Measurements from ENCODE around the gene C1GALT1C1L. TPM values are rescaled to one million over a fixed set of nuclear protein-coding genes. Genes with fewer than 3 reads are reported as not detected.

The C1GALT1C1L gene
- polyA plus RNA-seq, 3 donors = not detected

- TF ChIP-seq CTCF (IDR thresholded peaks at IDR 0.05) = no peak
- no peak overlapping the region for H3K27ac Mint-ChIP-seq
- Histone ChIP-seq H3K4me1 (ENCODE audit: control insufficient read depth in 1 of 2, insufficient read depth in 2 of 2, low read length in 2 of 2) (no peaks in the 10 kb centered on the region), H3K4me2 (replicated peaks; ENCODE audit: extremely low read depth, low read length, poor library complexity, severe bottlenecking) (no peak overlapping the region), H3K27ac (ENCODE audit: low read depth in 1 of 2, low read length in 2 of 2) (no peak overlapping the region), H4K20me1 (ENCODE audit: insufficient read depth, low read length) (no peaks in the 10 kb centered on the region), H3K27me3 (ENCODE audit: control insufficient read depth in 2 of 2, insufficient read depth in 2 of 2, low read length in 2 of 2) (peaks cover 0 to 8% of the 10 kb centered on the region in 2 donors), H3K9ac (ENCODE audit: insufficient read depth, low read length, poor library complexity, severe bottlenecking) (no peak overlapping the region), H3K36me3 (replicated peaks in 1 of 2; ENCODE audit: control insufficient read depth in 1 of 2, insufficient read depth in 2 of 2, low read length in 2 of 2) (no peaks in the 10 kb centered on the region), H3K9me3 (replicated peaks in 1 of 2; ENCODE audit: control insufficient read depth in 1 of 2, insufficient read depth in 1 of 2, low read length in 2 of 2) (peaks cover 0 to 2% of the 10 kb centered on the region in 2 donors), H3K79me2 (ENCODE audit: insufficient read depth, low read length) (no peaks in the 10 kb centered on the region), H3K4me3 (replicated peaks in 1 of 3; ENCODE audit: low read depth in 2 of 3, low read length in 3 of 3) (no peak overlapping the region), H2AFZ (ENCODE audit: insufficient read depth, low read depth, low read length, poor library complexity, severe bottlenecking) (no peak overlapping the region)
- DNase-seq = no peak
- WGBS (ENCODE audit: insufficient coverage) = 100% methylated on average over 1 of the region's 5 CpGs
- intact Hi-C loops (cut with micrococcal nuclease) = no loop called here
- peaks cover 0 to 6% (median 3%) of the 10 kb centered on the region in 7 donors for H3K9me3 Mint-ChIP-seq
- H3K4me3 Mint-ChIP-seq = no peak overlapping the region
- H3K27me3 Mint-ChIP-seq (ENCODE audit: low read depth in 3 of 3) = peaks cover 3 to 9% (median 9%) of the 10 kb centered on the region in 3 donors
- H3K4me1 Mint-ChIP-seq = no peaks in the 10 kb centered on the region
- H3K36me3 Mint-ChIP-seq = no peaks in the 10 kb centered on the region
Measured at GRCh38 chr2:43692428-43692994, 16.3 kb upstream of the C1GALT1C1L start.

- no peak for DNase-seq
- Histone ChIP-seq H2AFZ (ENCODE audit: insufficient read depth, low read depth, low read length, poor library complexity, severe bottlenecking) (no peak overlapping the region), H3K79me2 (ENCODE audit: insufficient read depth, low read length) (no peaks in the 10 kb centered on the region), H3K27ac (ENCODE audit: low read depth in 1 of 2, low read length in 2 of 2) (no peak overlapping the region), H3K27me3 (ENCODE audit: control insufficient read depth in 2 of 2, insufficient read depth in 2 of 2, low read length in 2 of 2) (peaks cover 0 to 4% of the 10 kb centered on the region in 2 donors), H3K9ac (ENCODE audit: insufficient read depth, low read length, poor library complexity, severe bottlenecking) (no peak overlapping the region), H3K4me3 (replicated peaks in 1 of 3; ENCODE audit: low read depth in 2 of 3, low read length in 3 of 3) (no peak overlapping the region), H3K4me1 (ENCODE audit: control insufficient read depth in 1 of 2, insufficient read depth in 2 of 2, low read length in 2 of 2) (no peaks in the 10 kb centered on the region), H3K36me3 (replicated peaks in 1 of 2; ENCODE audit: control insufficient read depth in 1 of 2, insufficient read depth in 2 of 2, low read length in 2 of 2) (no peaks in the 10 kb centered on the region), H3K4me2 (replicated peaks; ENCODE audit: extremely low read depth, low read length, poor library complexity, severe bottlenecking) (no peak overlapping the region), H3K9me3 (replicated peaks in 1 of 2; ENCODE audit: control insufficient read depth in 1 of 2, insufficient read depth in 1 of 2, low read length in 2 of 2) (peaks cover 0 to 2% of the 10 kb centered on the region in 2 donors), H4K20me1 (ENCODE audit: insufficient read depth, low read length) (no peaks in the 10 kb centered on the region)
- TF ChIP-seq CTCF (IDR thresholded peaks at IDR 0.05) = no peak
- no peak overlapping the region for H3K4me3 Mint-ChIP-seq
- 92% methylated on average over 2 of the region's 2 CpGs for WGBS (ENCODE audit: insufficient coverage)
- H3K36me3 Mint-ChIP-seq = no peaks in the 10 kb centered on the region
- intact Hi-C loops (cut with micrococcal nuclease) = no loop called here
- H3K9me3 Mint-ChIP-seq = peaks cover 0 to 9% (median 5%) of the 10 kb centered on the region in 7 donors
- no peak overlapping the region for H3K27ac Mint-ChIP-seq
- H3K4me1 Mint-ChIP-seq = peaks cover 3% of the 10 kb centered on the region
- peaks cover 4 to 7% (median 6%) of the 10 kb centered on the region in 3 donors for H3K27me3 Mint-ChIP-seq (ENCODE audit: low read depth in 3 of 3)
Measured at GRCh38 chr2:43689999-43690398, 13.8 kb upstream of the C1GALT1C1L start.
